A549 (cell line): ENCODE results near the gene RBM17. TPM values are rescaled to one million over a fixed set of nuclear protein-coding genes. Genes with fewer than 3 reads are reported as not detected.
A peak's percentile ranks its signal among the peaks of the same experiment; 100 is the strongest.

Experiments used
- ATAC-seq, 2 experiments: fragments of 200-7000 bp in 1 of 2; fragments of >200 bp in 1 of 2; cut with Nextera tagmentation in 1 of 2; cut with Tn5 transposase in 1 of 2; 3 replicates each; pipeline versions ENCODE4 v1.8.0 to v1.9.1; 2018 to 2020; ENCODE audit warnings: mild to moderate bottlenecking in 1 of 2, moderate library complexity in 1 of 2
- CTCF ChIA-PET: fragments of 300-600 bp; sonication (Branson Sonifier 250); formaldehyde crosslinking; extraction: SDS; loops from one replicate; lab custom pipeline; 2021; ENCODE audit warnings: antibody characterized with exemption, inconsistent platforms; lab: Yijun Ruan, JAX
- POLR2A ChIA-PET: fragments of 350-600 bp; formaldehyde crosslinking; extraction: SDS; loops from one replicate; lab custom pipeline; 2021; ENCODE audit warnings: antibody characterized with exemption, inconsistent platforms; lab: Yijun Ruan, JAX
- DNase-seq, 2 experiments: peaks; one replicate each; pipeline versions ENCODE4 v3.0.0 to v3.0.0-alpha.2; 2011 to 2016; ENCODE audit warnings: low read depth in 1 of 2, low spot score in 1 of 2
- FAIRE-seq: peaks from 2 replicates; lab custom pipeline; 2011; peaks lifted over from hg19 to GRCh38; lab: Jason Lieb, UNC
- H3K27ac ChIP-seq, 2 experiments: fragments of >200 bp; sonication (Bioruptor Twin); formaldehyde crosslinking; 3 replicates each; pipeline ENCODE4 v1.5.1; 2016 to 2017
- H3K4me1 ChIP-seq: fragments of >200 bp; sonication (Bioruptor Twin); formaldehyde crosslinking; 3 replicates; pipeline ENCODE4 v1.6.1; 2016
- H3K4me2 ChIP-seq: fragments of >200 bp; sonication (Bioruptor Twin); formaldehyde crosslinking; 3 replicates; pipeline ENCODE4 v1.6.1; 2016
- H3K4me3 ChIP-seq: fragments of >200 bp; sonication (Bioruptor Twin); formaldehyde crosslinking; 3 replicates; pipeline ENCODE4 v1.5.1; 2016
- H3K9me3 ChIP-seq: fragments of >200 bp; sonication (Bioruptor Twin); formaldehyde crosslinking; 3 replicates; pipeline ENCODE4 v1.6.1; 2016
- CEBPB ChIP-seq, 2 experiments: fragments of >200 bp in 1 of 2; sonication (Bioruptor Twin) in 1 of 2; formaldehyde crosslinking in 1 of 2; IDR thresholded peaks; 2 replicates each; pipeline ENCODE4 v1.6.1; 2012 to 2016
- EHF ChIP-seq: fragments of 250-450 bp; sonication (Bioruptor Pico); IDR thresholded peaks from 2 replicates; pipeline ENCODE4 v1.5.0; 2020; ENCODE audit warnings: mild to moderate bottlenecking
- EHMT2 ChIP-seq: fragments of 200-600 bp; sonication (generic); IDR thresholded peaks from 2 replicates; pipeline ENCODE4 v1.6.1; 2016; ENCODE audit warnings: antibody characterized with exemption, low read depth, mild to moderate bottlenecking, moderate library complexity
- EP300 ChIP-seq, 2 experiments: fragments of >200 bp; sonication (Bioruptor Twin); formaldehyde crosslinking; IDR thresholded peaks; 2 replicates in 1 of 2; 3 replicates in 1 of 2; pipeline ENCODE4 v1.6.1; 2016 to 2017
- FOSB ChIP-seq: fragments of 250-450 bp; sonication (Bioruptor Pico); IDR thresholded peaks from 2 replicates; pipeline ENCODE4 v1.5.0; 2020; ENCODE audit warnings: mild to moderate bottlenecking, moderate library complexity
- FOSL2 ChIP-seq, 2 experiments: fragments of 450-650 bp in 1 of 2; fragments of >200 bp in 1 of 2; sonication (Bioruptor Twin) in 1 of 2; formaldehyde crosslinking; IDR thresholded peaks; 2 replicates each; pipeline versions ENCODE4 v1.5.0 to v1.6.1; 2016 to 2020; ENCODE audit warnings: mild to moderate bottlenecking in 1 of 2, moderate library complexity in 1 of 2
- HDAC2 ChIP-seq: fragments of 200-600 bp; sonication (generic); IDR thresholded peaks from 2 replicates; pipeline ENCODE4 v1.6.1; 2016
- HOXA7 ChIP-seq: fragments of 250-450 bp; sonication (Bioruptor Pico); IDR thresholded peaks from 2 replicates; pipeline ENCODE4 v1.5.0; 2020; ENCODE audit warnings: mild to moderate bottlenecking, moderate library complexity
- JUN ChIP-seq, 2 experiments: fragments of >200 bp; sonication (Bioruptor Twin); formaldehyde crosslinking; IDR thresholded peaks; 2 replicates in 1 of 2; 3 replicates in 1 of 2; pipeline ENCODE4 v1.6.1; 2016 to 2017
- JUNB ChIP-seq: fragments of >200 bp; sonication (Bioruptor Twin); formaldehyde crosslinking; IDR thresholded peaks from 2 replicates; pipeline ENCODE4 v1.6.1; 2016
- MAZ ChIP-seq: fragments of 150-350 bp; IDR thresholded peaks from 2 replicates; pipeline ENCODE4 v1.6.1; 2014; ENCODE audit warnings: antibody characterized with exemption, low read depth, low read length, borderline replicate concordance
- MYC ChIP-seq: IDR thresholded peaks from 2 replicates; pipeline ENCODE4 v1.6.1; 2012; ENCODE audit warnings: mild to moderate bottlenecking, inconsistent platforms, low read length, improper control_type of control experiment, borderline replicate concordance
- NFE2L2 ChIP-seq: fragments of 150-350 bp; conservative IDR thresholded peaks from 2 replicates; pipeline ENCODE4 v1.6.1; 2014; ENCODE audit warnings: low read length
- NPAS2 ChIP-seq: fragments of 250-450 bp; sonication (Bioruptor Pico); IDR thresholded peaks from 2 replicates; pipeline ENCODE4 v1.8.0; 2022; ENCODE audit warnings: mild to moderate bottlenecking, moderate library complexity, borderline replicate concordance
- SMC3 ChIP-seq: fragments of >200 bp; sonication (Bioruptor Twin); formaldehyde crosslinking; IDR thresholded peaks from 3 replicates; pipeline ENCODE4 v1.6.1; 2018; ENCODE audit warnings: inconsistent platforms
- SREBF2 ChIP-seq: fragments of 450-650 bp; IDR thresholded peaks from 2 replicates; pipeline ENCODE4 v1.6.1; 2014; ENCODE audit warnings: mild to moderate bottlenecking, moderate library complexity
- ZC3H11A ChIP-seq: fragments of 450-650 bp; IDR thresholded peaks from 2 replicates; pipeline ENCODE4 v1.6.1; 2014; ENCODE audit warnings: antibody characterized with exemption, mild to moderate bottlenecking
- WGBS: methylation state at CpG from one replicate; pipeline ENCODE4 v1.1.6; 2017; ENCODE audit errors: missing lambda C conversion rate; 5-methylcytosine and 5-hydroxymethylcytosine counted together
- polyA plus RNA-seq, 4 experiments: library from polyadenylated mRNA; depleted of rRNA in 3 of 4; stranded (reverse); fragments of >200 nt; fragmentation: RNase III in 1 of 4; extraction: RNeasy Plus Mini Kit Qiagen cat#74134 plus additional on column Dnase treatment in 1 of 4; gene quantifications; 2 replicates in 3 of 4; 3 replicates in 1 of 4; pipeline ENCODE4 v1.2.3, GENCODE V29; 2011 to 2017
- TF ChIP-seq, protein P1 (sequence below): fragments of 250-450 bp; sonication (Bioruptor Pico); IDR thresholded peaks from 2 replicates; pipeline ENCODE4 v1.5.0; 2021; ENCODE audit warnings: mild to moderate bottlenecking, moderate library complexity, borderline replicate concordance
- TF ChIP-seq, protein P2 (sequence below): fragments of >200 bp; sonication (Bioruptor Twin); formaldehyde crosslinking; IDR thresholded peaks from 2 replicates; pipeline ENCODE4 v1.6.1; 2016
- TF ChIP-seq, protein P3 (sequence below): fragments of 250-450 bp; sonication (Bioruptor Pico); IDR thresholded peaks from 2 replicates; pipeline ENCODE4 v1.5.0; 2020; ENCODE audit warnings: low read depth, mild to moderate bottlenecking, moderate library complexity
- TF ChIP-seq, protein P4 (sequence below): fragments of 200-600 bp; sonication (generic); IDR thresholded peaks from 2 replicates; pipeline ENCODE4 v1.6.1; 2016; ENCODE audit warnings: antibody characterized with exemption, mild to moderate bottlenecking, moderate library complexity
- TF ChIP-seq, protein P5 (sequence below): fragments of 150-350 bp; IDR thresholded peaks from 2 replicates; pipeline ENCODE4 v1.6.1; 2014; ENCODE audit warnings: low read depth, mild to moderate bottlenecking, low read length
- TF ChIP-seq, protein P6 (sequence below): IDR thresholded peaks from 2 replicates; pipeline ENCODE4 v1.6.1; 2012

RBM17 gene
- polyA plus RNA-seq, 2 of the 4 experiments (the other 2 are of a cell fraction): 75.2 to 121 TPM

DNA sequence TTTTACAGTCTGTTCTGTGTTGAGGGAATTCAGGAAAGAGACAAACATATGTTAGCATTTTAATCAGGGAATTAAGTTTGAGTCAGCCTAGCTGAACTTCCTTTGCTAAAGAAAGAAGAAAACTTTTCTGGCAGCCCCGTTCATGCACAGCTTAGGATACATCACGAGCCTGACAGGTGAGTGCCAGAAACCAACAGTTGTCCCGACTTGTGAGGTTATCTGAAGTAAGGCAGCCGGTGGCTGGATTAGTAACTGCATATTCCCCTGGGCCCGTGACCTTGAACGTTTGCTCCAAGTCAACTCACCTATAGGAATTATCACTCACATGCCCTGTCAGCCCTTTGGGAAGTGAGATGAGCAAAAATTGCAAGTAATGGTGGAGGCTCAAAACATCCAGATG lies 24.1 kb downstream of the RBM17 start:
- DNase-seq (no peak), FAIRE-seq (no peak), ATAC-seq (no peak)
- Histone ChIP-seq H3K27ac (no peak overlapping the region), H3K4me1 (peaks cover 41% of the 10 kb centered on the region), H3K4me3 (no peak overlapping the region), H3K9me3 (no peaks in the 10 kb centered on the region), H3K4me2 (no peak overlapping the region)
- CTCF ChIA-PET: interaction anchor here (1.6 kb wide), 1 partner anchor 289 kb away, joined by 11 read pairs; no protein-coding TSS in a partner anchor
- TF ChIP-seq MYC: no peak
- TF ChIP-seq, protein P1, sequence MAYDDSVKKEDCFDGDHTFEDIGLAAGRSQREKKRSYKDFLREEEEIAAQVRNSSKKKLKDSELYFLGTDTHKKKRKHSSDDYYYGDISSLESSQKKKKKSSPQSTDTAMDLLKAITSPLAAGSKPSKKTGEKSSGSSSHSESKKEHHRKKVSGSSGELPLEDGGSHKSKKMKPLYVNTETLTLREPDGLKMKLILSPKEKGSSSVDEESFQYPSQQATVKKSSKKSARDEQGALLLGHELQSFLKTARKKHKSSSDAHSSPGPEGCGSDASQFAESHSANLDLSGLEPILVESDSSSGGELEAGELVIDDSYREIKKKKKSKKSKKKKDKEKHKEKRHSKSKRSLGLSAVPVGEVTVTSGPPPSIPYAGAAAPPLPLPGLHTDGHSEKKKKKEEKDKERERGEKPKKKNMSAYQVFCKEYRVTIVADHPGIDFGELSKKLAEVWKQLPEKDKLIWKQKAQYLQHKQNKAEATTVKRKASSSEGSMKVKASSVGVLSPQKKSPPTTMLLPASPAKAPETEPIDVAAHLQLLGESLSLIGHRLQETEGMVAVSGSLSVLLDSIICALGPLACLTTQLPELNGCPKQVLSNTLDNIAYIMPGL (CRISPR knock-in tag): no peak
- no peak for TF ChIP-seq EHMT2
- no peak for TF ChIP-seq HDAC2
- TF ChIP-seq, protein P2, sequence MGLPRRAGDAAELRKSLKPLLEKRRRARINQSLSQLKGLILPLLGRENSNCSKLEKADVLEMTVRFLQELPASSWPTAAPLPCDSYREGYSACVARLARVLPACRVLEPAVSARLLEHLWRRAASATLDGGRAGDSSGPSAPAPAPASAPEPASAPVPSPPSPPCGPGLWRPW: no peak
- TF ChIP-seq NFE2L2: no peak
- TF ChIP-seq NPAS2: no peak
- no peak for TF ChIP-seq FOSL2 (IDR thresholded peaks at IDR 0.05)
- TF ChIP-seq FOSL2 (CRISPR knock-in tag; IDR thresholded peaks at IDR 0.05): no peak
- TF ChIP-seq JUN (IDR thresholded peaks at IDR 0.05): no peak
- no peak for TF ChIP-seq FOSB (CRISPR knock-in tag)
- no peak for TF ChIP-seq CEBPB (IDR thresholded peaks at IDR 0.05)
- TF ChIP-seq SREBF2: no peak
- TF ChIP-seq, protein P3, sequence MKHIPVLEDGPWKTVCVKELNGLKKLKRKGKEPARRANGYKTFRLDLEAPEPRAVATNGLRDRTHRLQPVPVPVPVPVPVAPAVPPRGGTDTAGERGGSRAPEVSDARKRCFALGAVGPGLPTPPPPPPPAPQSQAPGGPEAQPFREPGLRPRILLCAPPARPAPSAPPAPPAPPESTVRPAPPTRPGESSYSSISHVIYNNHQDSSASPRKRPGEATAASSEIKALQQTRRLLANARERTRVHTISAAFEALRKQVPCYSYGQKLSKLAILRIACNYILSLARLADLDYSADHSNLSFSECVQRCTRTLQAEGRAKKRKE: no peak
- TF ChIP-seq HOXA7 (CRISPR knock-in tag): no peak
- no peak for TF ChIP-seq ZC3H11A
- WGBS: 85% methylated on average over 6 of the region's 6 CpGs
- POLR2A ChIA-PET: no interaction called here

DNA sequence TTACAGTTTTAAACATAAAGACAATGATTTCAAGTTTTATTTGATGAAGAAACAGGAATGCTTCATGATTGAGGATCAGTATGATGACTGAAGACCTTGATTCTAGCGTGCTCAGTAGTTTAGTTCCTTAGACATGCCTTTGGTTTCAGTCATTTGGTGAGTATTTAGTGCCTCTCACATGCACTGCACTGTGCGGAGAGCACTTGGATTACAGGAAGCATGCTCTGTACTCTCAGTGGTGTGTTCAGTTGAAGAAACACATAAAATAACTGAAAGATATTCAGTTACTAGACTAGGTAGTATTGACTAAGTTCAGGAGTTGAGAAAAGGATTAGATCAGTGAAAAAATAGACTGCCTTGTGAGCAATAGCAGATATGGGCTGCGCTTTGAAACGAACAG lies 25.5 kb downstream of the RBM17 start:
- FAIRE-seq: no peak
- ChIA-PET CTCF (interaction anchor here (1.1 to 1.6 kb wide), 2 partner anchors 88 to 288 kb away, joined by 3 to 11 read pairs; partner anchors contain the start of gene PFKFB3), POLR2A (interaction anchor here (0.9 kb wide), 1 partner anchor 88 kb away, joined by 3 read pairs; the partner anchor contains the start of gene PFKFB3)
- no peak overlapping the region for H3K27ac ChIP-seq
- ATAC-seq: no peak
- no peak for DNase-seq
- no peak overlapping the region for H3K4me3 ChIP-seq
- H3K9me3 ChIP-seq: no peaks in the 10 kb centered on the region
- no peak overlapping the region for H3K4me2 ChIP-seq
- H3K4me1 ChIP-seq: peaks cover 32% of the 10 kb centered on the region
- TF ChIP-seq EHF (CRISPR knock-in tag) (no peak), MAZ (no peak)
- TF ChIP-seq, all 56 proteins: peak for 0
- 89% methylated on average over 4 of the region's 4 CpGs for WGBS

DNA sequence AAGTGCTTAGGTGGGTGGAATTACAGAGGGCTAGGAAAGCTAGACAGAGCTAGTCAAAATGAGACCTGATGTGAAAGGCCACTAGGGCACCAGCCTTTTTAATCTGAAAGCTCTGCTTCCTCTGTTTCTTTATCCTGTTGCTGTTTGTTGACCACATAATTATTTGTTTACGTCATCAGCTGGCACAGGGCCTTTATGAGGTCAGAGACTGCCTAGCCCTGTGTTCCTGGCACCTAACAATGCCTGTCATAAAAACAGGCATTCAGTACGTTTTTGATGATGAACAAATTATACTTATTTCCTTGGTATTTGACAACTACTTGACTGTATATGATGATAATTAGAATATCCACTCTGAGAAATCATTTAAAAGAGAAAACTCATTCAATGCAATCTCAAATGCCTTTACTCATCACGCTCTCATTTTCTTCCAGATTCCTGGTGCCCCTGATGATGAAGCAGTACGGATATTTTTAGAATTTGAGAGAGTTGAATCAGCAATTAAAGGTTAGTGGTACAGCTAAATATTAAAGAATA lies 26.0 kb downstream of the RBM17 start:
- ChIA-PET POLR2A (interaction anchor here (0.9 kb wide), 1 partner anchor 88 kb away, joined by 3 read pairs; the partner anchor contains the start of gene PFKFB3), CTCF (interaction anchor here (0.5 to 1.1 kb wide), 2 partner anchors 27 to 88 kb away, joined by 3 read pairs; partner anchors contain the start of gene PFKFB3)
- Histone ChIP-seq H3K4me3 (no peak overlapping the region), H3K27ac (no peak overlapping the region), H3K4me1 (peaks cover 26% of the 10 kb centered on the region), H3K9me3 (no peaks in the 10 kb centered on the region), H3K4me2 (peak overlapping the region; percentile 0; the same call in 1 of the 3 replicates)
- WGBS: 79% methylated on average over 4 of the region's 4 CpGs
- peak in 1 of 2 experiments; percentile 46 for DNase-seq
- FAIRE-seq: no peak
- TF ChIP-seq JUNB (no peak), SMC3 (no peak), NFE2L2 (no peak), EP300 (IDR thresholded peaks at IDR 0.05) (no peak), EHMT2 (no peak)
- TF ChIP-seq, protein P4, sequence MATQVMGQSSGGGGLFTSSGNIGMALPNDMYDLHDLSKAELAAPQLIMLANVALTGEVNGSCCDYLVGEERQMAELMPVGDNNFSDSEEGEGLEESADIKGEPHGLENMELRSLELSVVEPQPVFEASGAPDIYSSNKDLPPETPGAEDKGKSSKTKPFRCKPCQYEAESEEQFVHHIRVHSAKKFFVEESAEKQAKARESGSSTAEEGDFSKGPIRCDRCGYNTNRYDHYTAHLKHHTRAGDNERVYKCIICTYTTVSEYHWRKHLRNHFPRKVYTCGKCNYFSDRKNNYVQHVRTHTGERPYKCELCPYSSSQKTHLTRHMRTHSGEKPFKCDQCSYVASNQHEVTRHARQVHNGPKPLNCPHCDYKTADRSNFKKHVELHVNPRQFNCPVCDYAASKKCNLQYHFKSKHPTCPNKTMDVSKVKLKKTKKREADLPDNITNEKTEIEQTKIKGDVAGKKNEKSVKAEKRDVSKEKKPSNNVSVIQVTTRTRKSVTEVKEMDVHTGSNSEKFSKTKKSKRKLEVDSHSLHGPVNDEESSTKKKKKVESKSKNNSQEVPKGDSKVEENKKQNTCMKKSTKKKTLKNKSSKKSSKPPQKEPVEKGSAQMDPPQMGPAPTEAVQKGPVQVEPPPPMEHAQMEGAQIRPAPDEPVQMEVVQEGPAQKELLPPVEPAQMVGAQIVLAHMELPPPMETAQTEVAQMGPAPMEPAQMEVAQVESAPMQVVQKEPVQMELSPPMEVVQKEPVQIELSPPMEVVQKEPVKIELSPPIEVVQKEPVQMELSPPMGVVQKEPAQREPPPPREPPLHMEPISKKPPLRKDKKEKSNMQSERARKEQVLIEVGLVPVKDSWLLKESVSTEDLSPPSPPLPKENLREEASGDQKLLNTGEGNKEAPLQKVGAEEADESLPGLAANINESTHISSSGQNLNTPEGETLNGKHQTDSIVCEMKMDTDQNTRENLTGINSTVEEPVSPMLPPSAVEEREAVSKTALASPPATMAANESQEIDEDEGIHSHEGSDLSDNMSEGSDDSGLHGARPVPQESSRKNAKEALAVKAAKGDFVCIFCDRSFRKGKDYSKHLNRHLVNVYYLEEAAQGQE: no peak
- TF ChIP-seq, protein P5, sequence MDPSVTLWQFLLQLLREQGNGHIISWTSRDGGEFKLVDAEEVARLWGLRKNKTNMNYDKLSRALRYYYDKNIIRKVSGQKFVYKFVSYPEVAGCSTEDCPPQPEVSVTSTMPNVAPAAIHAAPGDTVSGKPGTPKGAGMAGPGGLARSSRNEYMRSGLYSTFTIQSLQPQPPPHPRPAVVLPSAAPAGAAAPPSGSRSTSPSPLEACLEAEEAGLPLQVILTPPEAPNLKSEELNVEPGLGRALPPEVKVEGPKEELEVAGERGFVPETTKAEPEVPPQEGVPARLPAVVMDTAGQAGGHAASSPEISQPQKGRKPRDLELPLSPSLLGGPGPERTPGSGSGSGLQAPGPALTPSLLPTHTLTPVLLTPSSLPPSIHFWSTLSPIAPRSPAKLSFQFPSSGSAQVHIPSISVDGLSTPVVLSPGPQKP: no peak
- TF ChIP-seq, protein P6, sequence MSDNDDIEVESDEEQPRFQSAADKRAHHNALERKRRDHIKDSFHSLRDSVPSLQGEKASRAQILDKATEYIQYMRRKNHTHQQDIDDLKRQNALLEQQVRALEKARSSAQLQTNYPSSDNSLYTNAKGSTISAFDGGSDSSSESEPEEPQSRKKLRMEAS: no peak
- TF ChIP-seq, all 56 proteins: peak for 0
- peak in 1 of 2 experiments; percentile 47; a peak in 4 of 6 replicates for ATAC-seq
